Iris pigment epithelial cell (primary cell): ENCODE data around the gene ANKRD10.
A peak's percentile ranks its signal among the peaks of the same experiment; 100 is the strongest.

Experiments
- DNase-seq: peaks from one replicate; pipeline ENCODE4 v3.0.0-alpha.2; 2011; ENCODE audit warnings: low read depth

The ANKRD10 gene

DNA sequence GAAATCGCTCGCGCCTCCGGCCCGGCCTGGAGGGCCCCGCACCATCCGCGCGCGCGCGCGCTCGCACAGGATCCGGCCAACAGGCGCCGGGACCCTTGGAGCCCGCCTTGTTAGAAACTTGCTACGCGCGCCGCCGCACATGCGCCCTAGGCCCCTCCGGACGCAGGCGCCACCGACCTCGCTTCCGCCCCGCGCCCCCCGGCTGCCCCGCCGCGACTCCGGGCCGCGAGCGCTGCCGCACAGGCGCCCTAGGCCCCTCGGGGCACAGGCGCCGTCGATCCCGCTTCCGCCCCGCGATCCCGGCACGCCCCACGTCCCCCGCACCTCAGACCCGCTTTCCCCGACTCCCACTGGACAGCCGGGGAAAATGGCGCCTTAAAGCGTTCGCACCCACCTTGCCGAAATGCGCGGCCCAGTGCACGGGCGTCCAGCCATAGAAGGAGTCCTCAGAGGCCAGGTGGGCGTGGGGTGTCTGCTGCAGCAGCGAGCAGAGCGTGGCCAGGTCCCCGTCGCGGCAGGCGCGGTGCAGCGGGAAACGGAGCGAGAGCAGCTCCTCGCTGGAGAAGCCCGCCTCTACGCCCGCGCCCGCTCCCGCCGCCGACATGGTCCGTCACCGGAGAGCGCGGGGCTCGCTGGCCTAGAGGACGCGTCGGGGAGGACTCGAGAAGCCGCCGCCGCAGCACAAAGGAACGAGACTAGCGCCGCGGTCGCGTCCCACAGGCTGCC is 375 bp downstream of the ANKRD10 start:
- no peak for DNase-seq

DNA sequence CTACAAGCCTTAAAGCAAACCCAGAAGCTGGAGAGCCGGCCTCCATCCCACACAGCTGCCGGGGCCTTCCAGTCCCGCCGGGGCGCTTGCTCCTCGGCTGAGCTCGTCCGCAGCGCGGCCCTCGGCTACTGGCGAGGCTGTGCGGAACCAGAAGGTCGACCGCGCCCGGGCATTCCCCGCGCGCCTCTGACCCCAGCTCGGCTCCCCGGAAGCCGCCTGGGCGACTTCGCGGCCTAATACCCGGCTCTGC is 863 bp downstream of the ANKRD10 start:
- peak; percentile 75 for DNase-seq

DNA sequence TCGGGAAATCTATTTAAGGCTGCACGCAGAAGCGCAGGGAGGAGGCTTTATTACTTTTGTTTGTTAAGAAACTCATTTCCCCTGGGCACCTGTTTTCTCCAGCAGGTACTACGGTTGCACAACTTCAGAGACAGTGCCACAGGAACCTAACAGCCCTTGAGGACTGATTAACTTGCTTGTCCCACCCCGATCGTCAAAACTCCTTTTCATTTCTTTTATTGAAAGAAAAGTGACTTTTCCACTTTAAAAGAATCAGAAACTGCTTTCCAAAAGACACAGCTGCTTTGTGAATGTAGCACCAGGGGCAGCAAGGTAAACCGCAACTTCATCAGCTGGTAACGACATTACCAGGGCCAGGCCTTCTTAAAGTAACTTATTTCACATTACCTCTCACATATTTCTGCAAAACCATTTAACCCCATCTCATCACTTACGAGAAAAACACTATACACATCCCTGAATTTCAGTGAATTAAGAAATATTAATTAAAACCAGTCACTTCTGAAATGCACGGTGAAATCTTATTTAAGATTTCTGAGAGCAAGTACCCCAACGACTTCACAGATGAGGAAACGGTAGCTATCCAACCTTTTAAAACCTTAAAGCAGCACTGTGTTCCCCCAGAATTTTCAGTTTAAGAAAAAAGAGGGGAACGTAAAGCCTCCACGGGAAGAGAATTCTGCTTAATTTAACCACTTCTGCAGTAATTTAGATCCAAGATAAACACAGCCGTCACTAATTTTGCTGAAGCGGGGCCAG is 1.4 kb downstream of the ANKRD10 start:
- DNase-seq: no peak

DNA sequence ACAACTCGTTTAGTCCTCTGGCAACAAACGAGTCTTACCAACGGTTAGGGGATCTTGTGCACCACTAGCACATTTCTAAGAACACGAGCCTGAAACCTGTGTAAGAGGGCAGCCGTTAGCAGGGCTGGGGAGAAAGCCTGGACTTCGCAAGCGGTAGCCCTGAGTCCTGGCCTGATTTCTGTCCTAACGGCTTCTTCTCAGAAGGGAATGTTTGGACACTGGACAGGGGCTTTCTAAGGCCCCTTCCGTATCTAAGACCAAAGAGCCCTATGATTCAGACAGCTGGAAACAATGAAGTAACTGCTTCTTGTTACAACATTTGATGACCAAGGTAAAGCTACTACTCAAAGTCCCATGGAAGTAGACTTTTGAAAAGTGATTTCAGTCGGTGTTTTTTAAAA is 2.2 kb downstream of the ANKRD10 start:
- DNase-seq: peak; percentile 92

DNA sequence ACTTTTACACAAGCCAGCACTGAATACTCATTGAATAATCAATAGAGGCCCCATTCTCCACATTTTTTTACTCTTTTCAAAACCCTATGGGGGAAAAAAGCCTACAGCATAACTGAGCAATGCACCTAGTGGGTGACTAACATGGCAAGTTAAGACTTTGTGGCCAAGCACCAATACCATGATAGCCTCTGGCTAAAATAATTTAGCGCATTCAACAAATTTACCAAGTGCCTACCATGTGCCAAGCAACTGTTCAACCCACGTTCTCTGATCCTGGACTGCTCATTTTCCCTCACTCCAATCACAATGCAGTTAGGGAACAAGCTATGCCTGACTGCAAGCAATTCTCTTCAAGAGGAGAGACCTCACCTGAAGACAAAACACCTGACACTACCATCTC is 3.0 kb downstream of the ANKRD10 start:
- no peak for DNase-seq

DNA sequence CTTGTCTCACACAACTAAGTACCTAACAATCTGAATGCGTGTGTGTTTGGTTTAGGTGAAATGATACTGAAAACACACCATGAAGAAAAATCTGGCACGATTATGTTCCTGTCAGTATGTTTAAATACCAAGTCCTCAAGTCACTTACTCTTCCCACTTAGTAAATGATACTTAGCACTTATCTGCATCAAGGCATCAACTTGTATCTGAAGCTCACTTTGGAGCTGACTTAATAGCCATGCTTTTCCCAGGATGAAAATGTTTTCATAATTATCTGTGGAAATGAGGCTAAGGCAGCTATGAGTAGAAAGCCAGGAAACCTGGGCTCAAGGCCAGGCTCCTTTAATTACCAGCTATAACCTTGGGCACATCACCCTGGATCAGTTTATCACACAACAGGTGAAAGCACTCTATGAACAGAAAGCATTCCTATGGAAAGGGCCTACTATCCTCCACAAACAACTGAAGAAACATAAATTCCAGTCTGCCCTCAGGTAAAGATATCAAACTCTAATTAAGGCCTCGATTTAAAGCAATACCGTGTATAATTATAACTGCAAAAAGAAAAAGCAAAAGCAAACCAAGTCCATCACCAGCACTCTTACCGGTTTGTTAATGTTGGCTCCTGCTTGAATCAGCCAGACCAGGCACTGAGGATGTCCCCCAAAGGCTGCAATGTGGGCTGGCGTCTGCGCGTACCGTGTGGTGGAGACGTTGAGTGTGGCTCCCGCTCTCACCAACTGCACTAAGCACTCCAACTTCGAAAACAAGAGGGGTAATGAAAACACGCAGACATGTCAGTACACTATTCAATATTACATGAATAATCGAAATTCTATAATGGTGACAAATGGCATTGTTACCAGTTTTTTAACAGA is 4.6 kb downstream of the ANKRD10 start:
- no peak for DNase-seq

DNA sequence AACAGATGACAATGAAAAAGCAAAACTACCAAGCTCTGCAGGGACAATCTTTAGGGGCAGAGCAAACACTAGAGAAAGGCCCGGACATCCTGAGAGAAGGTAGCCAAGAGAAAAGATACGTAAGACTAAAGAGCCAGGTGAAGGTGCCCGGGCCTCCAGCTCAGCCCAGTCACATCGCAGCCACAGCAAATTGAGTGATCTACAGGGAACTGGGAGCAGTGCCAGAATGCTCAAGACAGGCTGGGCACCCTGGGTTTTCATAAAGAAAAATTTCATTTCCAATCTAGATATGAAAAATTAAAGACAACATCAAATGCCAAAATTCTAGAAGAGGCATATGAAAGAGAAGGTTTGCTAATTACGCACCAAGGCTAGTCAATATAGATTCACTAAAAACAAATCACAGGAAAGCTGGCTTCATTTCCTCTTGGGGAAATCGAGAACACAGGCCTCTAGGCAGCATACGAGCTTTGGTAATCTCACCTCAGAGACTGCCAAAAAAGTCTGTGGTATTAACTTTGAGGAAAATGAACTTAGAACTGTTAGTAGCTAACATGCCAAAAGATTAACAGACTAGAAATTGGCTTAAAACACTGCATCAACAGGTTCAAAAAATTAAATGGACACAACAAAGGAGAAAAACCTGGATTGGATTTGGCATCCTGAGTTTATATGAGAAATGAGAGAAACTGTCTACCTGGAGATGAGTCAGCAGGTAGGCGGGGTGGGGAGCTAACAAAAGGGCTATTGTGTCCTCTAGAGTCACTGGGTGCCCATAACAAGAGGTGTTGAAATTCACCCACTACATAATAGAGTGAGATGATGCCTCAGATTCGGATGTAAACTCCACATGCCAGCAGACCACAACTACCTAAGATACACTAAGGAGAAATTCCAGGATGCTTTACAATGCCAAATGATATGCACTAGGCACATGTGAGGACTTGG is 6.6 kb downstream of the ANKRD10 start:
- peak; percentile 51 for DNase-seq

DNA sequence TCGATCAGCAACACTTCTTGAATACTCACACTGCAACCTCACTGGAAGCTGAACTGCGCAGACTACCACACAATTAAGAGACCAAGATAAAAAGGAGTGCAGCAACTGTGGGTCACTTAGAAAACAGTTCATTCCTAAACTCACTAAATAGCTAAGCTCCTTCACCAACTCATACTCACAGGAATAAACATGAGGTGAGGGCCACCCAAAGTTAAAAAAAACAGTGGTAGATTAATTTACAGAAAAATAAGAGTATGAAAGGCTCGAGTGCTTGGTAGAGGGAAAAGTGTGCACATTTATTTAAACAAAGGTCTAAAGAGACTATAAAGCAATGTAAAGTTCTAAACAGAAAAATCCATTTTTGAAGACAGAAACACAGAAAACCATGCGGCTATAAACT is 7.6 kb downstream of the ANKRD10 start:
- no peak for DNase-seq

DNA sequence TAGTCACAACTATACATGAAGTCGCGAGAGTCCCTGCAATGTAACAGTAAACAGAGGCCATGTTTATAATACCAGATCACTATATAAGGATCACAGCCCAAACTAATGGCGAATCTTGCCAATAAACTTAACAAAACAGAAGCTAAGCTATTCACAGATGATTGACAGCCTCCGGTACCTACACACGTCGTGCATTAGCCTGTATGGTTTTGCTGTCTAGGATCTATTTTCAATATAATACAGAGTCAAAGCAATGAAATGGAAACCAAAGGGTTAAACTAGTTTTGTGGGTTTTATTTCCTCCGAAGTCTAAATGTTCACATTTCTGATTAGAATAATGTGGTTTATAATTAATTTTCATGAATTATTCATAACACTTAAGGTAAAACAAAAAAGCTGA is 10.1 kb downstream of the ANKRD10 start:
- DNase-seq: no peak

DNA sequence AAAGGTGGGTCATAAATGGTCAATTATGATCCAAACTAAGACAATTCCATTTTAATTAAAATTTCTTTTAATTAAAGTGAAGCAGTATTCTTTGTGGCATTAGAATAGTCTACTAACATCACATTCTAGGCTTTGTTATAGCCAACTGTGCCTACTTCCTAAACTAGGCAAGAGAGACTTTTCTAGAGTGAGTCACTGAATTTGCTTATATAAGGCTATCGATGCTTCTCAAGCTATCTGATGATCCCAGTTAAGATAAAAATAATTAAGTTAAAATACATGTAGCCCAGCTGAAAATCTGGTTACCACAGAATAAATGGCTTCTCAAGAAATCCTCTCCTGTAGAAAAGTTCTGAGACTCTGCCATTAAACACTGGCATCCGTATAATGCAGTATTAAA is 12.5 kb downstream of the ANKRD10 start:
- no peak for DNase-seq

DNA sequence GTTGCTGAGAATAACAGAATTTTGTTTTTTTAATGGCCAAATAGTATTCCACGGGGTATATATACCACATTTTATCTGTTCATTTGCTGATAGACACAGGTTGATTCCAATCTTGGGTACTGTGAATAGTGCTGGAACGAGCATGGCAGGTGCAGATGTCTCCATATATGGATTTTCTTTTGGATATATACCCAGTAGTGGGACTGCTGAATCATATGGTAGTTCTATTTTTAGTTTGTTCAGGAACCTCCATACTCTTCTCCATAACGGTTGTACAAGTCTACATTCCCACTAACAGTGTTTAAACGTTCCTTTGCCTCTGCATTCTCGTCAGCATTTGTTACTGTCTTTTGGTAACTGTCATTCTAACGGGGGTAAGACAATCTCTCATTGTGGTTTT is 17.3 kb downstream of the ANKRD10 start:
- DNase-seq: no peak

DNA sequence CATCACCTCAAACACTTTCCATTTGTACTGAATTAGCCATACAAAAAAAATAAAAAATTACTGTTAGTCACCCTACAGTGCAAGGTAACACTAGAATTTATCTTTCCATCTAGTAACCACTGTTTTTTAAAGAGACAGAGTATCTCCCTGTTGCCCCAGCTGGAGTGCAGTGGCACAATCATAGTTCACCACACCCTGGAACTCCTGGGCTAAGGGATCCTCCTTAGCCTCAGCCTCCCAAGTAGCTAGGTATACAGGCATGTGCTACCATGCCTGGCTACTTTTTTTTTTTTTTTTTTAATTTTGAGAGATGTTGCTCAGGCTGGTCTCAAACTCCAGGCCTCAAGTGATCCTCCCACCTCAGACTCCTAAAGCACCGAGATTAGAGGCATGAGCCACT is 17.9 kb downstream of the ANKRD10 start:
- DNase-seq: no peak

DNA sequence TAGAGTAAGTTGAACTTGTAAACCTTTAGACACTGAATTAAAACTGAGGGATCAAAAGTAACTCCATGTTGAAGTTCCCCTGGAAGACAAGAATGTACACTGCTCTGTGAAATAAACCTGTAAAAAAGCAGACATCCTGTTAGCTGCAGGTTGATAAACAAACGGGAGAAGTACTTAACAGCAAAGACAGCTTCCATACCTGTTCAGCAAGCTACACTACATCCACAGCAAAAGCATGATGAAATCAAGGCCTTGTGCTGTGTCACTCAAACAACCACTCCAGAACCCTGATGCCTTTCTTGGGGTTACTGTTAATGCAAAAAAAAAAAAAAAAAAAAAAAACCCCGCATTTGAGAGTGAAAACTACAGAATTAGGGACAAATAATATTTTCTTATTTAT is 20.8 kb downstream of the ANKRD10 start:
- no peak for DNase-seq

DNA sequence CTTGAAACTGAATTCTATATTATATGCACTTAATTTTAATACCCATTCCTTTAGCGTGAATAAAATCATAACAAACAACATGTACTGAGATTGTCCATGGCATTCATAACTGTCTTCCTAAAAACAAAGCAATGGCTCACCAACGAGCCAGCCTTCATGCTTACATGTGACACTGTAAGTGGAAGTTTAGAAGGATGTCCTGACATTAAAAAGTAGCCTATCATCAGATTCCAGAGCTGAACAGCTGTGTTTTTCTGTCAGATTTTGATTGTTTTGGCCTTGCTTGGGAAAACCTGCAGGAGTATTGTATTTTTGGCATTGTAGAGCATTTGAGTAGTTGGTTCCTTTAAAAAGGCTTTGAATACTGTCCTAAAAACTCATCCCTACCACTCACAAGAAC is 21.3 kb downstream of the ANKRD10 start:
- DNase-seq: no peak

DNA sequence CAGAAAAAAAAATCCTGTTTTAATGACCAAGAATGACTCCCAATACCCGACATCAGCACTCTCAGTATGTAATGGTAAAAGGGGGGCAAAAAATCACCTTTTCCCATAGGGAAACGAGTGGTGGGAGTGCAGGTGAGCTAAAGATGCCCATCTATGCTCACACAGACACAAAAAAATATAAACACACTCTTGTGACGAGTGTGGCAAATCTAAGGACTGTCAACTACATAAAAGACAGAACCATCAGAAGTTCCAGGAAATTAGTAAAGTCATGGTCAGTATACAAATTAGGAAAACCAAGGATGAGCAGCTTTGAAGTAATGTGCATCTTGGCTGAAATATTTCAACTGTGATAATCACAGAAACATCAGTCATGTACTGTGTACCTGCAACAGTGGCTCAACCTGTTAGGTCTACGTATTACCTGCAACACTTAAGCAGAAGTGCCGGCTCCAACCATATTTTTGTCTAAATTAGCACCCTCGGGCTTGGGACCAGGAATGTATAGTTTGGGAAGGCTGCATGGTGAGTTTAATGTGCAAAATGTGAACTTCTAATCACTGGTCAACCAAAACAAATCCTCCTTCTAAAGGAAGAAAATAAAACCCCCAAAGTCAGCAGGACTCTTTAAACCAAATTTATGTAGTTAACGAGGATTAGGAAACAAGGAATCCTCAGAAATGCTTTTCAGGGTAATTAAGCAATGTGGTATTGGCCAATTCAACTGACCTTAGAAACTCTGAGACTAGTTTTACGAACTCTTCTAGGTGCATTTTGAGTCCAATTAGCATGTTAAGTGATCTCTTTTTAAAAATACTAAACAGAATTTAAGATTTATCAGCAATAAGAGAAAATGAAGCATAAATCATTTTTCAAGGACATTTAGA is 24.3 kb downstream of the ANKRD10 start:
- DNase-seq: no peak

DNA sequence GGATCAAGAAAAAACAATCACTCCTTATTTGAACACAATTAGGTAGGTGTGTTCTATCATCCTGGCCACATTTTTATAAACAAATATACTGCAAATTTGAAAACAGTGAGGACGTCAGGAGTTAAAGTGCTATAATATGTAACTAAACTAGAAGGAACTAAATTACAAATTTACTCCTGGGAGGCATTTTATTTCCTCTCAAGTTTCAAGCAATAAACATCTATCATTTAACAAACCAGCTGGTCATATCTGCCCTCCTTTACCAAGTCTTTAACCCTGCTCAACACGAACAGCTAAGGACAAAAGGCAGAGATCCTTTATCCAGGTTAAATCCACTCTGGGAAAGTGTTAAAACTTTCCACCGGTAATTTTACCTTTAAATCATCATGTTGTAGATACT is 26.5 kb downstream of the ANKRD10 start:
- DNase-seq: no peak

DNA sequence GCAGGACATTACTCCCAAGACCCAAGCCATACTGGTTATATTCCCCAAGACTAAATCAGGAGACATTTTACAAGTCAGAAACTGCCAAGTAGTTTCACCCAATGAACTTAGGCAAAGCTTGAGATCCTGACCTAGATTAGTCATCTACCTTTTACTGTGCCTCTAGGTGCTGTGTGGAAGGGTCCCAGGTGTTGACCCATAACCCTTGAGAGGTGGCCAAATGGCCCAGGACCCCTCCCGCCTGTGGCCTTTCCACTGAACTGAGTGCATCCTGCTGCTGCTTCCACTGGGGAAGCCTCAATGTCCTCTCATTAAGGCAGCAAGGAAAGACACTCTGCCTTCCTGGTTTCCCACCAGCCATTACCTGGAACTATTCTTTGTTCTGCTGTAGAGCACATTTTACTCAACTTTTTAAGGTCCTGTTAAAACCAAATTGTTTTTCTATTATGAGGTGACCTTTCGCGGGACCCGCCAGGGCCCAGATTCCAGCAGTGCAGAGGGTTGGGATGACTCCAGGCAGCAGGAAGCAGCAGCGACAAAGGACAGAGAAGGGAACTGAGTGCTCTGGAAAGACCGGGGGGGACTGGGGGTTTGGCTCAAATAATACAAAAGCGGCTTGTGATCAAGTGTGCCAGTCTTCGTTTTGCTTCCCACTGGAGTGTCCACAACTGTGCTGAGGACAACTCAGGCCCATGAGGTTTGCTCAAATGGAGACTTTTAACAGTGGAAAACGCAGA is 27.1 kb downstream of the ANKRD10 start:
- DNase-seq: no peak

DNA sequence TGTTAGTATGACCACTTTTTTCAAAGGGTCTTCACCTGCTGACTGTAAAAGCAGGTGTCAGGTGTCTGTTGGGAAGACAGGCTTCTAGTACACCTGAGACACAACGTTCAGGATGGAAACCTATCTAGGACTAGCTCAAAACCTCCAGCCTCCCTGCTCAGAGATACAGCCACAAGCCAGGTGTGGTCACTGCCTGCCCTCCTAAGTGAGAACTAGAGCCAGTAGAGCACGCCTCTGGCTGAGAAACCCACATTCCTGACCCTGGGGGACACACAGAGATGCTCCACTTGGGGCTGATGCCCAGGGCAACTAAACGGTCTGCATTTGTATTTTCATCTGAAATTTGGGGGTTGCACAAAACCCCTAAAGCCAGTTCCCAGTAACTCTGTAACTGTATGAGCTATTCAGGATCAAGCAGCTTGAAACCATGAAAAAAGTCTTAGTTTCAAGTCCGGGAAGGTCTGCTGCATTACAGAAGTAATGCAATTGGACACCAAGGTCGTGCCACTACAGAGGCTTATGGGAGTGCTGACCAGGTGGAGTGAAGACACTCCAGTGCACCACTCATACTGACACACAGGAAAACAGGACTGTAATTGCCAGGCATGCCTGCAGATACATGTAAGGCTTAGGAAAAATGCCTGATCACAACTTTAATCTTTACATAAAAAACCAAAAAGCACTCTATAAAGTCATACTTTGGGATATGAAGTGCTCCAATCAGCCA is 27.8 kb downstream of the ANKRD10 start:
- peak; percentile 34 for DNase-seq
